Measurements from ENCODE around the gene EIF5AL1. TPM values are rescaled to one million over a fixed set of nuclear protein-coding genes. Genes with fewer than 3 reads are reported as not detected.

The EIF5AL1 gene
- total and polyA plus RNA-seq, 2 donors (not counting 1 experiment from before 2014, with no cell fraction given): 0.33 to 2.0 TPM

DNA sequence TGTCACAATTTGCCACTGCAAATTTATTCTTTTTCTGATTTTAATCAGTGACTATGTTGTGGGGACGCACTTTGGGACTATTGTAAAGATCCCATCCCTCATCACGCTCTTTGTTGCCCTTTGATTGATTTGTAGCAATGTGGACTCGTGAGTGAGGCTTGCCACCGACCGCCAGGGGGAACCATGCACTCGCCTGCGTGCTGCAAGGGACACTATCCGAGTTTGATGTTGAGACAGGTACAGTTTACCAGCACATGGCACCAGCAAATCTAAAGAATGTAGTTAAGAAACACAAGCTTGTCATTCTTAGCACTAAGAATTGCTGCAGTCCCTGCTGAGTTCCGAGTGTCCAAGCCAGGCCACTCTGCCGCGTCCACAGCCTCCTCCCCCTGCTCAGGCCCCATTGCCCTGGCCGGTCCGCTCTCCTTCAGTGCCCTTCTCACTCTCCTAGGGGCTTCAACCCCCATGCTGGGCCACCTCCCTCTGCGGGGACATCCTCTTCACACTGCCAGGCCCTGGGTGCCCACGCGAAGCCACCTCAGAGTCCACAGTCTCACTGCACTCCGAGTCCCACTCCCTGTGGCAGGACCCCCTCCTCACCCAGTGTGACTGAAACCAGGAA is 49.9 kb downstream of the EIF5AL1 start:
- H3K9ac ChIP-seq (ENCODE audit: insufficient read depth, low read length): no peak overlapping the region
- H3K27me3 ChIP-seq (ENCODE audit: control insufficient read depth, insufficient read depth, low read length): peaks cover 2% of the 10 kb centered on the region
- H3K4me2 ChIP-seq (ENCODE audit: extremely low read depth, insufficient read depth, low read length): no peak overlapping the region
- no peaks in the 10 kb centered on the region for H3K79me2 ChIP-seq (ENCODE audit: control insufficient read depth, insufficient read depth, low read length)
- no peak overlapping the region for H3K27ac ChIP-seq (ENCODE audit: insufficient read depth, low read length)
- H3K4me3 ChIP-seq (replicated peaks in 1 of 4; ENCODE audit: control extremely low read depth in 1 of 4, insufficient read depth in 1 of 4, low read depth in 3 of 4, low read length in 4 of 4): peak overlapping the region in 1 of 4 experiments; percentile 2
- H4K20me1 ChIP-seq (ENCODE audit: control insufficient read depth, extremely low read depth, insufficient read depth, low read length): no peaks in the 10 kb centered on the region
- peak; percentile 44 to 56 for DNase-seq (ENCODE audit: low read depth in 2 of 2)
- no peaks in the 10 kb centered on the region for H3K36me3 ChIP-seq (ENCODE audit: control insufficient read depth, insufficient read depth, low read length)
- peak; percentile 44 for TF ChIP-seq EZH2 (IDR thresholded peaks at IDR 0.05; ENCODE audit: low read length, missing control alignments)
- TF ChIP-seq, protein P1, sequence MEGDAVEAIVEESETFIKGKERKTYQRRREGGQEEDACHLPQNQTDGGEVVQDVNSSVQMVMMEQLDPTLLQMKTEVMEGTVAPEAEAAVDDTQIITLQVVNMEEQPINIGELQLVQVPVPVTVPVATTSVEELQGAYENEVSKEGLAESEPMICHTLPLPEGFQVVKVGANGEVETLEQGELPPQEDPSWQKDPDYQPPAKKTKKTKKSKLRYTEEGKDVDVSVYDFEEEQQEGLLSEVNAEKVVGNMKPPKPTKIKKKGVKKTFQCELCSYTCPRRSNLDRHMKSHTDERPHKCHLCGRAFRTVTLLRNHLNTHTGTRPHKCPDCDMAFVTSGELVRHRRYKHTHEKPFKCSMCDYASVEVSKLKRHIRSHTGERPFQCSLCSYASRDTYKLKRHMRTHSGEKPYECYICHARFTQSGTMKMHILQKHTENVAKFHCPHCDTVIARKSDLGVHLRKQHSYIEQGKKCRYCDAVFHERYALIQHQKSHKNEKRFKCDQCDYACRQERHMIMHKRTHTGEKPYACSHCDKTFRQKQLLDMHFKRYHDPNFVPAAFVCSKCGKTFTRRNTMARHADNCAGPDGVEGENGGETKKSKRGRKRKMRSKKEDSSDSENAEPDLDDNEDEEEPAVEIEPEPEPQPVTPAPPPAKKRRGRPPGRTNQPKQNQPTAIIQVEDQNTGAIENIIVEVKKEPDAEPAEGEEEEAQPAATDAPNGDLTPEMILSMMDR (conservative IDR thresholded peaks at IDR 0.05 in 1 of 2, IDR thresholded peaks at IDR 0.05 in 1 of 2; ENCODE audit: low read depth in 1 of 2, low read length in 2 of 2): peak; percentile 91 to 97
- H3K9me3 ChIP-seq (ENCODE audit: control insufficient read depth, insufficient read depth, low read depth, low read length): no peaks in the 10 kb centered on the region
- no peak overlapping the region for H2AFZ ChIP-seq (ENCODE audit: low read length)
- H3K4me1 ChIP-seq (ENCODE audit: control insufficient read depth, extremely low read depth, insufficient read depth, low read length): no peaks in the 10 kb centered on the region

DNA sequence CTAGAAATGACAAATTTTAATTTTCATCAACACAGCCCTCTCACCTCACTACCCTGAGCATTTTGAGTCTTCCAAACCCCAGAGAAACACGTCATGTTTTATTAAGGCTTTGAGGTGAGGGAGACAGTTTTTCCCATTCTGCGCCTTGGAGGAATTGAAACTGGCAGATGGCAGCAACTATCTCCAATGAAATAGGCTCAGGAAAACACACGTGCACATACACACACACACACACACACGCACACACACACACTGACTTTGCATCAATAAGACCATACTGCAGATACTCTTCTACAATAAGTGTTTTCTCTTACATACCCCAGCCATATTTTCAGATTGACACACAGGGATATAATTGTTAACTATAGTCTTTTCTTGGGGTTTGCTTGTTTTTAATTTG is 51.1 kb downstream of the EIF5AL1 start:
- no peak overlapping the region for H3K4me3 ChIP-seq (replicated peaks in 1 of 4; ENCODE audit: control extremely low read depth in 1 of 4, insufficient read depth in 1 of 4, low read depth in 3 of 4, low read length in 4 of 4)
- no peaks in the 10 kb centered on the region for H4K20me1 ChIP-seq (ENCODE audit: control insufficient read depth, extremely low read depth, insufficient read depth, low read length)
- H3K4me1 ChIP-seq (ENCODE audit: control insufficient read depth, extremely low read depth, insufficient read depth, low read length): no peaks in the 10 kb centered on the region
- H3K27ac ChIP-seq (ENCODE audit: insufficient read depth, low read length): no peak overlapping the region
- H3K9ac ChIP-seq (ENCODE audit: insufficient read depth, low read length): no peak overlapping the region
- TF ChIP-seq EZH2 (IDR thresholded peaks at IDR 0.05; ENCODE audit: low read length, missing control alignments): no peak
- TF ChIP-seq, protein P1 (conservative IDR thresholded peaks at IDR 0.05 in 1 of 2, IDR thresholded peaks at IDR 0.05 in 1 of 2; ENCODE audit: low read depth in 1 of 2, low read length in 2 of 2): no peak
- H3K4me2 ChIP-seq (ENCODE audit: extremely low read depth, insufficient read depth, low read length): no peak overlapping the region
- H3K9me3 ChIP-seq (ENCODE audit: control insufficient read depth, insufficient read depth, low read depth, low read length): no peaks in the 10 kb centered on the region
- no peak overlapping the region for H2AFZ ChIP-seq (ENCODE audit: low read length)
- H3K27me3 ChIP-seq (ENCODE audit: control insufficient read depth, insufficient read depth, low read length): peaks cover 2% of the 10 kb centered on the region
- H3K36me3 ChIP-seq (ENCODE audit: control insufficient read depth, insufficient read depth, low read length): no peaks in the 10 kb centered on the region
- H3K79me2 ChIP-seq (ENCODE audit: control insufficient read depth, insufficient read depth, low read length): no peaks in the 10 kb centered on the region
- DNase-seq (ENCODE audit: low read depth in 2 of 2): no peak

Other genes starting within 250 kb of the EIF5AL1 start
- 18.2 and 18.7 TPM in 2 replicates for gene PPIF, start 165.1 kb upstream of the EIF5AL1 start, total RNA-seq
- gene PPIF, start 165.1 kb upstream of the EIF5AL1 start, polyA plus RNA-seq: 63.0 and 82.2 TPM in 2 replicates
- gene ZCCHC24, start 66.9 kb upstream of the EIF5AL1 start, total RNA-seq: 40.3 and 44.4 TPM in 2 replicates
- gene ZCCHC24, start 66.9 kb upstream of the EIF5AL1 start, polyA plus RNA-seq: 30.2 and 33.2 TPM in 2 replicates
- gene SFTPA2, start 47.9 kb downstream of the EIF5AL1 start, total RNA-seq: not detected in 2 replicates
- gene SFTPA2, start 47.9 kb downstream of the EIF5AL1 start, polyA plus RNA-seq: not detected in 2 replicates
- gene SFTPA1, start 98.4 kb downstream of the EIF5AL1 start, total RNA-seq: not detected in 2 replicates
- gene SFTPA1, start 98.4 kb downstream of the EIF5AL1 start, polyA plus RNA-seq: not detected in 2 replicates
- 0.33 and 0.51 TPM in 2 replicates for gene NUTM2B, start 190.7 kb downstream of the EIF5AL1 start, total RNA-seq
- gene NUTM2B, start 190.7 kb downstream of the EIF5AL1 start, polyA plus RNA-seq: 0.15 and 0.33 TPM in 2 replicates